ENCODE results near the gene TTC14.
"Not testable (repeated sequence)": the region's sequence is repeated elsewhere in the genome, so short reads cannot be mapped to it uniquely, and the experiment has no call there.

Gene TTC14

GRCh38 chr3:180580934-180581333 lies 21.0 kb upstream of the TTC14 start:
- TF ChIP-seq CTCF (IDR thresholded peaks at IDR 0.05; ENCODE audit: low read depth, low read length, missing control alignments) = no peak
- DNase-seq (ENCODE audit: extremely low read depth, low read depth) = no peak
- no peak overlapping the region for H3K4me3 ChIP-seq (replicated peaks; ENCODE audit: low read depth, low read length)

GRCh38 chr3:180590396-180590795 lies 11.6 kb upstream of the TTC14 start:
- TF ChIP-seq CTCF (IDR thresholded peaks at IDR 0.05; ENCODE audit: low read depth, low read length, missing control alignments) = no peak
- no peak overlapping the region for H3K4me3 ChIP-seq (replicated peaks; ENCODE audit: low read depth, low read length)
- no peak for DNase-seq (ENCODE audit: extremely low read depth, low read depth)

- not testable (repeated sequence) for H3K4me3 ChIP-seq (replicated peaks; ENCODE audit: low read depth, low read length); DNase-seq (ENCODE audit: extremely low read depth, low read depth)
These were observed 8.3 kb upstream of the TTC14 start for GRCh38 chr3:180593631-180594030.

GRCh38 chr3:180594631-180595558 lies 7.1 kb upstream of the TTC14 start:
- no peak for DNase-seq (ENCODE audit: extremely low read depth, low read depth)
- TF ChIP-seq CTCF (IDR thresholded peaks at IDR 0.05; ENCODE audit: low read depth, low read length, missing control alignments) = peak; percentile 13
- H3K4me3 ChIP-seq (replicated peaks; ENCODE audit: low read depth, low read length) = no peak overlapping the region

- DNase-seq (ENCODE audit: extremely low read depth, low read depth) = no peak
- no peak for TF ChIP-seq CTCF (IDR thresholded peaks at IDR 0.05; ENCODE audit: low read depth, low read length, missing control alignments)
These were observed 6.4 kb upstream of the TTC14 start for GRCh38 chr3:180595559-180595935.

GRCh38 chr3:180600473-180600872 lies 1.5 kb upstream of the TTC14 start:
- no peak for DNase-seq (ENCODE audit: extremely low read depth, low read depth)
- TF ChIP-seq CTCF (IDR thresholded peaks at IDR 0.05; ENCODE audit: low read depth, low read length, missing control alignments) = no peak
- H3K4me3 ChIP-seq (replicated peaks; ENCODE audit: low read depth, low read length) = no peak overlapping the region

More at GRCh38 chr3:180595559-180595935, 6.4 kb upstream of the TTC14 start:
- no peak overlapping the region for H3K4me3 ChIP-seq (replicated peaks; ENCODE audit: low read depth, low read length)

- no peak for DNase-seq (ENCODE audit: extremely low read depth, low read depth)
- H3K4me3 ChIP-seq (replicated peaks; ENCODE audit: low read depth, low read length) = no peak overlapping the region
- no peak for TF ChIP-seq CTCF (IDR thresholded peaks at IDR 0.05; ENCODE audit: low read depth, low read length, missing control alignments)
These were observed 9.0 kb downstream of the TTC14 start for GRCh38 chr3:180611006-180611405.

All from HFF-Myc (cell line).